Midbrain (tissue), 1 donor: ENCODE data around the gene GTF3C5.
"Not testable (repeated sequence)": the region's sequence is repeated elsewhere in the genome, so short reads cannot be mapped to it uniquely, and the experiment has no call there.

Experiments
- DNase-seq: peaks from one replicate; lab custom pipeline; 2025; lab: John Stamatoyannopoulos, UW

The GTF3C5 gene

DNA sequence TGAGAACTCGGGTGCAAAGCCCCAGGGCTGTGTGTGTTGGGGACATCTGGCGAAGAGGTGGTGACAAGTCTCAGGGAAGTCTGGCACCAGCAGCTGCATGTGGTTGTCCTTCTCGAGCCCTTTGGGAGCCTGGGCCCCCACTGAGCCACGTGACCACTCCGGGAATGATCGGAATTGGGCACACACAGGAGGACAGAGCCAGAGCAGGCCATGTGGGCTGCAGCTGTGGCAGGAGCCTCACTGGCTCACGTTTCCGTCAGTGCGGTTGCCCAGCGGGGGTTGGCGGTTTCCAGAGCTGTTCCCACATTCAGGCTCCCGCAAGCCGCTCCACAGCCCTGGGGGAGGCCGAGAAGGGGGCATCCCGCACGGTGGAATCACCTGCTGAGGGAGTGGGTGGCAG, 24.2 kb downstream of the GTF3C5 start:
- no peak for DNase-seq

DNA sequence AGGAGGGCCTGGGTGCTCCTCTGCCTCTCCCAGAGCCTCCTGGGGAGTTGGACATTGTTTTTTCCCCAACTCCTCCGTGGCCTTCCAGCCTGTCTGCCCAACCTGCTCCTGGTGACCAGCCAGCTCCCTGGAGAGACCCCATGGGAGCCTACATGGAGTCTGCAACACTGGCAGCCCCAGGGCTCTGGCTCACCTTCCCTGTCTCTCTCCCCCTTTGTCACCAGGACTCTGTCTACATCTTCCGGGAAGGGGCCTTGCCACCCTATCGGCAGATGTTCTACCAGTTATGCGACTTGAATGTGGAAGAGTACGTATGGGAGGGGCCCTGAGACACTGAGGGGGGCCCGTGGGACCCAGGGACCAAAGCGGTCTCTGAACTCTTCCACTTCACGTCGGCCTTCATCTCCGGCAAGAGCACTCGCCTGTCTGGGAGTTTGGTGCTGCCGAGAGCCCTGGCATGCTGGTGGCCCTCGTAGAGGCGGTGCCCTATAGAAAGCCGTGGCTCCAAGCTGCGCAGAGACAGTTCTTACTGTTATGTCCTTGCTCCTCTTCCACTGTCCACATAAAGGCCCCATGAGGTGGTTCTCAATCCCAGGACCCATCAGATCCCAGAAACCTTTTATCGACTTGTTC, 25.1 kb downstream of the GTF3C5 start:
- no peak for DNase-seq

DNA sequence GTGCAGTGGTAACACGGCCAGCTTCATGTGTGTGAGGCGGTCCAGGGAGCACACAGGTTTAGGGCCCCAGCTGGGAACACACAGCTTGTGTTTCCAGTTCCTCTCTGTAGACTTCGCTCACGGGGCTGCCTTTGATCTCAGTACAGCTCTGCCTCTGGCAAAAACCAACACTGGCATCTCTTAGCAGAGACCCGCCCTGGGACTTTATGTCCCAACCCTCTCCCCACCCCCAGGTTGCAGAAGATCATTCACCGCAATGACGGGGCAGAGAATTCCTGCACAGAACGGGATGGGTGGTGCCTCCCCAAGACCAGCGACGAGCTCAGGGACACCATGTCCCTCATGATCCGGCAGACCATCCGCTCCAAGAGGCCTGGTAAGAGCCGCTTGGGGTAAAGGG, 25.7 kb downstream of the GTF3C5 start:
- no peak for DNase-seq

DNA sequence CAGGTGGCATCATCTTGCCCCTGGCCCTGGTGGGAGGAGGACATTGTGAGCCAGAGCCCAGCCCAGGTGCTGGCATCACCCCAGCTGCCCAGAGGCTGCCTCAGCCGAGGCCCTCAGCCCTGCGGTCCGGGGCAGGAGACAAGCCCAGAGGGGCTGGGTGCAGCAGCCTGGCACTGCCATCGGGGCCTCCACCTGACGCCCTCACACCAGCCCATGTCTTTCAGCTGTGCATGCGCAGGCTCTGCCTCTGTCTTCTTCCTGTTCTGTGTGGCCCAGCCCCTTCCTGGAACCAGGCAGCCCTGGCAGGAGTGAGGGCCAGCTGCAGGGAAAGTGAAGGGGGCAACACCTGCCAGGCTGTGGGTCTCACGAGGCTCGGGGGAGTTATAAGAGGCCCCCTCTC, 26.2 kb downstream of the GTF3C5 start:
- DNase-seq: no peak

DNA sequence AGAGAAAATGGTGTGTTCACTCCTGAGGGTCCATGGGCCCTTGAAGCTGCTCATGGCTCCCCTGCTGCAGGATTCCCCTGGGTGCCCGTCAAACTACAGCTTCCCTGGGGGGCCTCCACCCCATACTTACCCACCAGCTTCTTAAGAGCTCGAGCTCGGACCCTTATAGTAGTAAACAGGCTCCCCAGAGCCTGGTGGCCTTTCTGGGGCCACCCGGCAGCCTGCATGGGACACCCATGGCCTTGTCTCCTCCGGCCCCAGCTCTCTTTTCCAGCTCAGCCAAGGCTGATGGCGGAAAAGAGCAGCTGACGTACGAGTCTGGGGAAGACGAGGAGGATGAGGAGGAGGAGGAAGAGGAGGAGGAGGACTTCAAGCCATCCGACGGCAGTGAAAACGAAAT, 26.8 kb downstream of the GTF3C5 start:
- no peak for DNase-seq

DNA sequence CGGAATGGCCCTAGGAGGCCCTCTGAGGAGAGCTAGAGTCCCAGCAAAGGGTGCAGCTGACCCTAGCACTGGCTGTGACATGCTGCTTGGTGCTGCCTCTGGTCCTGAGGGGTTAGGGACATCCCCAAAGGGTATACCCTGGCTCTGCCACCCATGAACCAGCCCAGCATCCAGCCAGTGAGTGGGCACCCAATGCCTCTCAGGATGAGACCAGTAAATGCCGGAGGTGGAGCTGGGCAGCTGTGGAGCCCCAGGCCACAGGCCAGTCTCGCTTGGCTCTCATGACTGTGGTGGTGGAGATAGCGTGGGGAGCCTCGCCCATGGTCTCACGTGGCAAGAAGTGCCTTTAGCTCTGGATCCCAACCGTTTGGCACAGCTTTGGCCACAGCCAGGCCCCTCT, 27.3 kb downstream of the GTF3C5 start:
- no peak for DNase-seq

DNA sequence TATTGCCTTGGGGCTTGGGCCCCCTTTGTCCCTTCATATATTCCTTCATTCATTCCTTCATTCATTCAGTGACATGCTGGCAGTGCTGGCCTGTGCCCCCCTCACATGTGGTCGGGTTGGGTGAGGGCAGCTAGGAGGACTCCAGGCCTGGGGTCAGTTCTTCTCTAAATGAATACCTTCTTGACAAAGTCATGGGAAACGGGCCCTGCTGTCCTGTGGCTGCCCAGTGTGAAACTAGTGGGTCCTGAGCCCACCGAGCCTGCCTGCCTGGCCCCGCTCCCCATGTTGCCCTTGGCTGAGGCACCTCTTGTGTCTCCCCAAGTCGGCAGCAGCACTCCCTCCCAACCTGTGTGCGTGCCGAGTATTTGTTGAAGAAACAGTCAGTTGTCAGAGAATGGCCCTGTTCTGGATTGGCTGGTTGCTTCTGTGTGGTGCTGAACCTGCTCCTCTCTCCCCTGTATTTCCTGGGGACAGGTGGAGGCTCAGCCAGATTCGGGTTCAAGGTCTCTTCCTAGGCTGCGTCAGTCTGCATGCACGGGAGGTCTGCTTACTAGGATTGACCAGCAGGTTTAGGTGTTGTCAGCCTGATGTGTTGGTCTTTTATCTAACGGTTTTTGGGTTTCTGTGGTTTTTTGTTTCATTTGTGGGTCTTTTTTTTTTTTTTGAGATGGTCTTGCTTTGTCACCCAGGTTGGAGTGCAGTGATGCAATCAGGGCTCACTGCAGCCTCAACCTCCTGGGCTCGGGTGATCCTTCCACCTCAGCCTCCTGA, 27.9 kb downstream of the GTF3C5 start:
- no peak for DNase-seq

DNA sequence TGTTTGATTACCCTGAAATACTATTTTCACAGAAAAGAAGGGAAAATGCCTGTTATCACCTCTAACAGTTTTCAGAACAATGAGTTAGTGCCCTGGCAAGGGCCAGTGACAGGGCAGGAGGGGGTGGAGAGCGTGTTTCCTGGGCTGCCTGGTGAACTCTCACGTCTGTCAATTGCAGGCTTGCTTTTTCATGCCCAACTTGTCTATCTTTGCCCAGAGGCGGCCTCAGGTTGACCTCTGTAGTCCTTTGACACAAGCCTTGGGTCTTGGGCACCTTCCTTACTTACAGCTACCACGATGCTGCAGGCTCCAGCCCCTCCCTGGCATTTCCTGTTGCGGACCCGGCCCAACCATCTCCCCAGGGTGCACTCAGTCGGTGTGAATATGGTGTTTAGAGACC, 28.8 kb downstream of the GTF3C5 start:
- no peak for DNase-seq

DNA sequence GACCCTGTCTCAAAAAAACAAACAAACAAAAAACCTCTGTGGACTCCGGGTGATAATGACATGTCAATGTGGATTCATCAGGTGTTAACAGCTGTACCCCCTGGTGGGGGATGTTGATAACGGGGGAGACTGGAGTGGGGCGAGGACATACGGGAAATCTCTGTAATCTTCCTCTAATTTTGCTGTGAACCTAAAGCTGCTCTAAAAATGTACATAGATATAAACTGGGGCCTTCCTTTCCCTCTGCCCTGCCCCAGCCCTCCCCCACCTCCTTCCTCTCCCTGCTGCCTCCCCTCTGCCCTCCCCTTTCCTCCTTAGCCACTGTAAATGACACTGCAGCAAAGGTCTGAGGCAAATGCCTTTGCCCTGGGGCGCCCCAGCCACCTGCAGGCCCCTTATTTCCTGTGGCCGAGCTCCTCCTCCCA, 29.6 kb downstream of the GTF3C5 start:
- DNase-seq: no peak

DNA sequence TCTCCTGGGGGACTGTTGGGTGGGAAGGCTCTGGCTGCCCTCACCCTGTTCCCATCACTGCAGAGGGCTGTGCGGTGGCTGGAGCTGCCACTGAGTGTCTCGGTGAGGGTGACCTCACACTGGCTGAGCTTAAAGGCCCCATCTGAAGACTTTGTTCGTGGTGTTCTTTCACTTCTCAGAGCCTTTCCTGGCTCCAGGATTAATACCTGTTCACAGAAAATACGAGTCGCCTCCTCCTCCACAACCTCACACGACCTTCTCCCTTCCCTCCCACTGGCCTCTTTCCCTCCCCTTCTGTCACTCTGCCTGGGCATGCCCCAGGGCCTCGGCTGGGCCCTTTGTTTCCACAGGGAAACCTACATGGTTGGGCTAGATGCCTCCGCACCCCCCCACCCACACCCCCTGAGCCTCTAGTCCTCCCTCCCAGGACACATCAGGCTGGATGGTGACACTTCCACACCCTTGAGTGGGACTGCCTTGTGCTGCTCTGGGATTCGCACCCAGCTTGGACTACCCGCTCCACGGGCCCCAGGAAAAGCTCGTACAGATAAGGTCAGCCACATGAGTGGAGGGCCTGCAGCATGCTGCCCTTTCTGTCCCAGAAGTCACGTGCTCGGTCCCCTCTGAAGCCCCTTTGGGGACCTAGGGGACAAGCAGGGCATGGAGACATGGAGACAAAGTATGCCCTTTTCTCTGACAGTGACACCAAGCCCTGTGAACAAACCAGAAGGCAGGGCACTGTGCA, 30.4 kb downstream of the GTF3C5 start:
- DNase-seq: not testable (repeated sequence)

DNA sequence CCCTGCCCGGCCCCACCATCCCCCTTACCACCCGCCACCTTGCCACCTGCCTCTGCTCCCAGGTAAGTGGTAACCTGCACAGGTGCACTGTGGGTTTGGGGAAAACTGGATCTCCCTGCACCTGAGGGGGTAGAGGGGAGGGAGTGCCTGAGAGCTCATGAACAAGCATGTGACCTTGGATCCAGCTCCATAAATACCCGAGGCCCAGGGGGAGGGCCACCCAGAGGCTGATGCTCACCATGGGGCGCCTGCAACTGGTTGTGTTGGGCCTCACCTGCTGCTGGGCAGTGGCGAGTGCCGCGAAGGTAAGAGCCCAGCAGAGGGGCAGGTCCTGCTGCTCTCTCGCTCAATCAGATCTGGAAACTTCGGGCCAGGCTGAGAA, 31.0 kb downstream of the GTF3C5 start, which contains the start of gene CEL:
Gene CEL (plus strand): TSS at position 218 of the 382 bp plus-strand sequence. CDS start 22 bp downstream, at position 240.
- DNase-seq: not testable (repeated sequence)

DNA sequence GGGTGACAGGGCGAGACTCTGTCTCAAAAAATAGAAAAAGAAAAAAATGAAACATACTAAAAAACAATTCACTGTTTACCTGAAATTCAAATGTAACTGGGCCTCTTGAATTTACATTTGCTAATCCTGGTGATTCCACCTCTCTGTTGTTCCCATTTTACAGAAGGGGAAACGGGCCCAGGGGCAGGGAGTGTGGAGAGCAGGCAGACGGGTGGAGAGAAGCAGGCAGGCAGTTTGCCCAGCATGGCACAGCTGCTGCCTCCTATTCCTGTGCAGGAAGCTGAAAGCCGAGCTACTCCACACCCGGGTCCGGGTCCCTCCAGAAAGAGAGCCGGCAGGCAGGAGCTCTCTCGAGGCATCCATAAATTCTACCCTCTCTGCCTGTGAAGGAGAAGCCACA, 31.8 kb downstream of the GTF3C5 start:
- DNase-seq: not testable (repeated sequence)

DNA sequence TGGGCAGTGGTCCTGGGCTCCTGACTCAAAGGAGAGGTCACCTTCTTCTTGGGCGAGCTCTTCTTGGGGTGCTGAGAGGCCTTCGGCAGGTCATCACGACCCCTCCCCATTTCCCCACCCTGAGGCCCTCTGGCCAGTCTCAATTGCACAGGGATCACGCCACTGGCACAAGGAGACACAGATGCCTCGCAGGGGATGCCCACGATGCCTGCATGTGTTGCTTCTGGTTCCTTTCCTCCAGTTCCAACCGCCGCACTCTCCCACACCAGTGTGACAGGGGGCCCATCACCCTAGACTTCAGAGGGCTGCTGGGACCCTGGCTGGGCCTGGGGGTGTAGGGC, 32.3 kb downstream of the GTF3C5 start:
- DNase-seq: no peak

DNA sequence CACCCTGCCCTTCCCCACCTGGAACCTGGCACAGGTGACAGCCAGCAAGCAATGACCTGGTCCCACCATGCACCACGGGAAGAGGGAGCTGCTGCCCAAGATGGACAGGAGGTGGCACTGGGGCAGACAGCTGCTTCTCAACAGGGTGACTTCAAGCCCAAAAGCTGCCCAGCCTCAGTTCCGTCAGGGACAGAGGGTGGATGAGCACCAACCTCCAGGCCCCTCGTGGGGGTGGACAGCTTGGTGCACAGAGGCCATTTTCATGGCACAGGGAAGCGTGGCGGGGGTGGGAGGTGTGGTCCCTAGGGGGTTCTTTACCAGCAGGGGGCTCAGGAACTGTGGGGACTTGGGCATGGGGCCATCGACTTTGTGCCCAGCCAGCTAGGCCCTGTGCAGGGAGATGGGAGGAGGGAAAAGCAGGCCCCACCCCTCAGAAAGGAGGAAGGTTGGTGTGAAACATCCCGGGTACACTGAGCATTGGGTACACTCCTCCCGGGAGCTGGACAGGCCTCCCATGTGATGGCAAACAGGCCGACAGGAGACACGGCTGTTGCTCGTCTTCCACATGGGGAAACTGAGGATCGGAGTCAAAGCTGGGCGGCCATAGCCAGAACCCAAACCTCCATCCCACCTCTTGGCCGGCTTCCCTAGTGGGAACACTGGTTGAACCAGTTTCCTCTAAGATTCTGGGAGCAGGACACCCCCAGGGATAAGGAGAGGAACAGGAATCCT, 32.9 kb downstream of the GTF3C5 start:
- DNase-seq: no peak

DNA sequence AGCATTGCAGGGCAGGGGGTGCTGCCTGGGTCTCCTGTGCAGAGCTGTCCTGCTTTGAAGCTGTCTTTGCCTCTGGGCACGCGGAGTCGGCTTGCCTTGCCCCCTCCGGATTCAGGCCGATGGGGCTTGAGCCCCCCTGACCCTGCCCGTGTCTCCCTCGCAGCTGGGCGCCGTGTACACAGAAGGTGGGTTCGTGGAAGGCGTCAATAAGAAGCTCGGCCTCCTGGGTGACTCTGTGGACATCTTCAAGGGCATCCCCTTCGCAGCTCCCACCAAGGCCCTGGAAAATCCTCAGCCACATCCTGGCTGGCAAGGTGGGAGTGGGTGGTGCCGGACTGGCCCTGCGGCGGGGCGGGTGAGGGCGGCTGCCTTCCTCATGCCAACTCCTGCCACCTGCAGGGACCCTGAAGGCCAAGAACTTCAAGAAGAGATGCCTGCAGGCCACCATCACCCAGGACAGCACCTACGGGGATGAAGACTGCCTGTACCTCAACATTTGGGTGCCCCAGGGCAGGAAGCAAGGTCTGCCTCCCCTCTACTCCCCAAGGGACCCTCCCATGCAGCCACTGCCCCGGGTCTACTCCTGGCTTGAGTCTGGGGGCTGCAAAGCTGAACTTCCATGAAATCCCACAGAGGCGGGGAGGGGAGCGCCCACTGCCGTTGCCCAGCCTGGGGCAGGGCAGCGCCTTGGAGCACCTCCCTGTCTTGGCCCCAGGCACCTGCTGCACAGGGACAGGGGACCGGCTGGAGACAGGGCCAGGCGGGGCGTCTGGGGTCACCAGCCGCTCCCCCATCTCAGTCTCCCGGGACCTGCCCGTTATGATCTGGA, 33.7 kb downstream of the GTF3C5 start:
- no peak for DNase-seq

DNA sequence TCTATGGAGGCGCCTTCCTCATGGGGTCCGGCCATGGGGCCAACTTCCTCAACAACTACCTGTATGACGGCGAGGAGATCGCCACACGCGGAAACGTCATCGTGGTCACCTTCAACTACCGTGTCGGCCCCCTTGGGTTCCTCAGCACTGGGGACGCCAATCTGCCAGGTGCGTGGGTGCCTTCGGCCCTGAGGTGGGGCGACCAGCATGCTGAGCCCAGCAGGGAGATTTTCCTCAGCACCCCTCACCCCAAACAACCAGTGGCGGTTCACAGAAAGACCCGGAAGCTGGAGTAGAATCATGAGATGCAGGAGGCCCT, 34.2 kb downstream of the GTF3C5 start:
- DNase-seq: no peak

DNA sequence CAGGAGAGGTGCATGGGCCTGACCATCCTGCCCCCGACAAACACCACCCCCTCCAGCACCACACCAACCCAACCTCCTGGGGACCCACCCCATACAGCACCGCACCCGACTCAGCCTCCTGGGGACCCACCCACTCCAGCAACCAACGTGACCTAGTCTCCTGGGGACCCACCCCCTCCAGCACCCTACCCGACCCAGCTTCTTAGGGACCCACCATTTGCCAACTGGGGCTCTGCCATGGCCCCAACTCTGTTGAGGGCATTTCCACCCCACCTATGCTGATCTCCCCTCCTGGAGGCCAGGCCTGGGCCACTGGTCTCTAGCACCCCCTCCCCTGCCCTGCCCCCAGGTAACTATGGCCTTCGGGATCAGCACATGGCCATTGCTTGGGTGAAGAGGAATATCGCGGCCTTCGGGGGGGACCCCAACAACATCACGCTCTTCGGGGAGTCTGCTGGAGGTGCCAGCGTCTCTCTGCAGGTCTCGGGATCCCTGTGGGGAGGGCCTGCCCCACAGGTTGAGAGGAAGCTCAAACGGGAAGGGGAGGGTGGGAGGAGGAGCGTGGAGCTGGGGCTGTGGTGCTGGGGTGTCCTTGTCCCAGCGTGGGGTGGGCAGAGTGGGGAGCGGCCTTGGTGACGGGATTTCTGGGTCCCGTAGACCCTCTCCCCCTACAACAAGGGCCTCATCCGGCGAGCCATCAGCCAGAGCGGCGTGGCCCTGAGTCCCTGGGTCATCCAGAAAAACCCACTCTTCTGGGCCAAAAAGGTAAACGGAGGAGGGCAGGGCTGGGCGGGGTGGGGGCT, 35.6 kb downstream of the GTF3C5 start:
- DNase-seq: no peak

DNA sequence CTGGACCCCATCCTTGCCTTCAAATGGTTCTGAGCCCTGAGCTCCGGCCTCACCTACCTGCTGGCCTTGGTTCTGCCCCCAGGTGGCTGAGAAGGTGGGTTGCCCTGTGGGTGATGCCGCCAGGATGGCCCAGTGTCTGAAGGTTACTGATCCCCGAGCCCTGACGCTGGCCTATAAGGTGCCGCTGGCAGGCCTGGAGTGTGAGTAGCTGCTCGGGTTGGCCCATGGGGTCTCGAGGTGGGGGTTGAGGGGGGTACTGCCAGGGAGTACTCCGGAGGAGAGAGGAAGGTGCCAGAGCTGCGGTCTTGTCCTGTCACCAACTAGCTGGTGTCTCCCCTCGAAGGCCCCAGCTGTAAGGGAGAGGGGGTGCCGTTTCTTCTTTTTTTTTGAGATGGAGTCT, 36.2 kb downstream of the GTF3C5 start:
- DNase-seq: no peak

DNA sequence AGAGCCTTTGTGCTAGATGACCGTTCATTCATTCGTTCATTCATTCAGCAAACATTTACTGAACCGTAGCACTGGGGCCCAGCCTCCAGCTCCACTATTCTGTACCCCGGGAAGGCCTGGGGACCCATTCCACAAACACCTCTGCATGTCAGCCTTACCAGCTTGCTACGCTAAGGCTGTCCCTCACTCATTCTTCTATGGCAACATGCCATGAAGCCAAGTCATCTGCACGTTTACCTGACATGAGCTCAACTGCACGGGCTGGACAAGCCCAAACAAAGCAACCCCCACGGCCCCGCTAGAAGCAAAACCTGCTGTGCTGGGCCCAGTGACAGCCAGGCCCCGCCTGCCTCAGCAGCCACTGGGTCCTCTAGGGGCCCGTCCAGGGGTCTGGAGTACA, 37.0 kb downstream of the GTF3C5 start:
- DNase-seq: no peak

DNA sequence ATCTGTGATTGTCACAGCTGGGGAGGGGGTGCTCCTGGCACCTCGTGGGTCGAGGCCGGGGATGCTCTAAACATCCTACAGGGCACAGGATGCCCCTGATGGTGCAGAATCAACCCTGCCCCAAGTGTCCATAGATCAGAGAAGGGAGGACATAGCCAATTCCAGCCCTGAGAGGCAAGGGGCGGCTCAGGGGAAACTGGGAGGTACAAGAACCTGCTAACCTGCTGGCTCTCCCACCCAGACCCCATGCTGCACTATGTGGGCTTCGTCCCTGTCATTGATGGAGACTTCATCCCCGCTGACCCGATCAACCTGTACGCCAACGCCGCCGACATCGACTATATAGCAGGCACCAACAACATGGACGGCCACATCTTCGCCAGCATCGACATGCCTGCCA, 37.6 kb downstream of the GTF3C5 start:
- DNase-seq: not testable (repeated sequence)

DNA sequence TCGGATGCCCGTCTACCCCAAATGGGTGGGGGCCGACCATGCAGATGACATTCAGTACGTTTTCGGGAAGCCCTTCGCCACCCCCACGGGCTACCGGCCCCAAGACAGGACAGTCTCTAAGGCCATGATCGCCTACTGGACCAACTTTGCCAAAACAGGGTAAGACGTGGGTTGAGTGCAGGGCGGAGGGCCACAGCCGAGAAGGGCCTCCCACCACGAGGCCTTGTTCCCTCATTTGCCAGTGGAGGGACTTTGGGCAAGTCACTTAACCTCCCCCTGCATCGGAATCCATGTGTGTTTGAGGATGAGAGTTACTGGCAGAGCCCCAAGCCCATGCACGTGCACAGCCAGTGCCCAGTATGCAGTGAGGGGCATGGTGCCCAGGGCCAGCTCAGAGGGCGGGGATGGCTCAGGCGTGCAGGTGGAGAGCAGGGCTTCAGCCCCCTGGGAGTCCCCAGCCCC, 39.7 kb downstream of the GTF3C5 start:
- DNase-seq: not testable (repeated sequence)
